Measurements from ENCODE around the gene BBS5.

Gene BBS5

GRCh38 chr2:169546756-169547155 is 67.5 kb downstream of the BBS5 start:
- H3K4me3 ChIP-seq (ENCODE audit: low read depth, low read length): no peak overlapping the region
- TF ChIP-seq CTCF (IDR thresholded peaks at IDR 0.05; ENCODE audit: low read depth, low read length): no peak
